Midbrain (tissue), 1 donor: ENCODE measurements around the gene GGA3.
"Not testable (repeated sequence)": the region's sequence is repeated elsewhere in the genome, so short reads cannot be mapped to it uniquely, and the experiment has no call there.

Experiments
- DNase-seq: peaks from one replicate; lab custom pipeline; 2025; lab: John Stamatoyannopoulos, UW

The GGA3 gene

GRCh38 chr17:75271955-75272847 lies 10.8 kb upstream of the GGA3 start:
- DNase-seq, result no peak

GRCh38 chr17:75271233-75271954 lies 10.0 kb upstream of the GGA3 start:
- peak; percentile 82 for DNase-seq

- DNase-seq, result no peak
These were observed 9.5 kb upstream of the GGA3 start, which contains the start of gene MIF4GD for GRCh38 chr17:75270966-75271232. MIF4GD (minus strand) TSS chr17:75271231; CDS start chr17:75270195, 1,036 bp downstream.

GRCh38 chr17:75270218-75270965 lies 9.0 kb upstream of the GGA3 start:
- DNase-seq, result no peak

- DNase-seq, result no peak
These were observed 8.4 kb upstream of the GGA3 start for GRCh38 chr17:75269844-75270217.

GRCh38 chr17:75267411-75268232 lies 6.2 kb upstream of the GGA3 start:
- no peak for DNase-seq

- DNase-seq, result no peak
These were observed 5.7 kb upstream of the GGA3 start for GRCh38 chr17:75267153-75267410.

GRCh38 chr17:75266316-75267152 lies 5.1 kb upstream of the GGA3 start:
- DNase-seq, result no peak

GRCh38 chr17:75265614-75266315 lies 4.4 kb upstream of the GGA3 start:
- no peak for DNase-seq

GRCh38 chr17:75263055-75263454 lies 1.6 kb upstream of the GGA3 start:
- DNase-seq, result no peak

GRCh38 chr17:75262112-75262606 lies 753 bp upstream of the GGA3 start:
- no peak for DNase-seq

- DNase-seq, result no peak
These were observed 618 bp downstream of the GGA3 start for GRCh38 chr17:75260641-75261335.

GRCh38 chr17:75257228-75257627 lies 4.2 kb downstream of the GGA3 start:
- DNase-seq, result not testable (repeated sequence)

GRCh38 chr17:75255954-75256698 lies 5.3 kb downstream of the GGA3 start:
- not testable (repeated sequence) for DNase-seq

- no peak for DNase-seq
These were observed 9.2 kb downstream of the GGA3 start for GRCh38 chr17:75252039-75252816.

- no peak for DNase-seq
These were observed 11.4 kb downstream of the GGA3 start for GRCh38 chr17:75250009-75250471.

GRCh38 chr17:75249564-75249963 lies 11.8 kb downstream of the GGA3 start:
- DNase-seq, result no peak

GRCh38 chr17:75246404-75246803 lies 15.0 kb downstream of the GGA3 start:
- DNase-seq, result no peak
